Measurements from ENCODE around the gene FKBP5. TPM values are rescaled to one million over a fixed set of nuclear protein-coding genes. Genes with fewer than 3 reads are reported as not detected.
"Not testable (repeated sequence)": the region's sequence is repeated elsewhere in the genome, so short reads cannot be mapped to it uniquely, and the experiment has no call there.

FKBP5 gene
- total RNA-seq, 1 experiment from 2014 or later: 14.3 TPM

GRCh38 chr6:35707714-35708407 lies 19.1 kb upstream of the FKBP5 start:
- no peak for DNase-seq
- no peaks in the 10 kb centered on the region for H3K9me3 Mint-ChIP-seq (ENCODE audit: low read depth, unreplicated experiment)
- intact Hi-C loops (cut with micrococcal nuclease; ENCODE audit: unreplicated experiment): no loop called here

GRCh38 chr6:35706468-35706867 lies 17.8 kb upstream of the FKBP5 start:
- BruUV-seq (replicated peaks): no TSS peak
- no peak for TF ChIP-seq CTCF (IDR thresholded peaks at IDR 0.05; ENCODE audit: unreplicated experiment)
- CTCF ChIA-PET: no interaction called here
- intact Hi-C loops (cut with micrococcal nuclease; ENCODE audit: unreplicated experiment): no loop called here
- Mint-ChIP-seq H3K36me3 (ENCODE audit: insufficient read depth, unreplicated experiment) (no peaks in the 10 kb centered on the region), H3K4me1 (ENCODE audit: low read depth, unreplicated experiment) (peaks cover 11% of the 10 kb centered on the region), H3K27ac (ENCODE audit: unreplicated experiment) (no peak overlapping the region), H3K9me3 (ENCODE audit: low read depth, unreplicated experiment) (no peaks in the 10 kb centered on the region), H3K27me3 (ENCODE audit: unreplicated experiment) (no peaks in the 10 kb centered on the region), H3K4me3 (ENCODE audit: low read depth, unreplicated experiment) (no peak overlapping the region)
- DNase-seq: no peak

More at GRCh38 chr6:35707714-35708407, 19.1 kb upstream of the FKBP5 start:
- no peak overlapping the region for H3K4me3 Mint-ChIP-seq (ENCODE audit: low read depth, unreplicated experiment)
- TF ChIP-seq CTCF (IDR thresholded peaks at IDR 0.05; ENCODE audit: unreplicated experiment): no peak
- CTCF ChIA-PET: interaction anchor here (0.6 kb wide), 1 partner anchor 131 kb away, joined by 4 read pairs; no protein-coding TSS in a partner anchor
- no peaks in the 10 kb centered on the region for H3K27me3 Mint-ChIP-seq (ENCODE audit: unreplicated experiment)
- no peak overlapping the region for H3K27ac Mint-ChIP-seq (ENCODE audit: unreplicated experiment)
- H3K4me1 Mint-ChIP-seq (ENCODE audit: low read depth, unreplicated experiment): peaks cover 11% of the 10 kb centered on the region
- no TSS peak for BruUV-seq (replicated peaks)
- H3K36me3 Mint-ChIP-seq (ENCODE audit: insufficient read depth, unreplicated experiment): no peaks in the 10 kb centered on the region

- H3K4me3 Mint-ChIP-seq (ENCODE audit: low read depth, unreplicated experiment): no peak overlapping the region
- no peak overlapping the region for H3K27ac Mint-ChIP-seq (ENCODE audit: unreplicated experiment)
- no peaks in the 10 kb centered on the region for H3K27me3 Mint-ChIP-seq (ENCODE audit: unreplicated experiment)
- no peaks in the 10 kb centered on the region for H3K9me3 Mint-ChIP-seq (ENCODE audit: low read depth, unreplicated experiment)
- BruUV-seq (replicated peaks): no TSS peak
- H3K36me3 Mint-ChIP-seq (ENCODE audit: insufficient read depth, unreplicated experiment): no peaks in the 10 kb centered on the region
- intact Hi-C loops (cut with micrococcal nuclease; ENCODE audit: unreplicated experiment): no loop called here
- no peaks in the 10 kb centered on the region for H3K4me1 Mint-ChIP-seq (ENCODE audit: low read depth, unreplicated experiment)
- TF ChIP-seq CTCF (IDR thresholded peaks at IDR 0.05; ENCODE audit: unreplicated experiment): no peak
- DNase-seq: no peak
- CTCF ChIA-PET: interaction anchor here (0.6 kb wide), 2 partner anchors 11 to 16 kb away, joined by 3 read pairs; no protein-coding TSS in a partner anchor
Measured at GRCh38 chr6:35703554-35703953, 14.8 kb upstream of the FKBP5 start.

- TF ChIP-seq CTCF (IDR thresholded peaks at IDR 0.05; ENCODE audit: unreplicated experiment): no peak
- CTCF ChIA-PET: no interaction called here
Measured at GRCh38 chr6:35698858-35699257, 10.1 kb upstream of the FKBP5 start.

GRCh38 chr6:35698430-35698829 lies 9.7 kb upstream of the FKBP5 start:
- H3K4me3 Mint-ChIP-seq (ENCODE audit: low read depth, unreplicated experiment); H3K4me1 Mint-ChIP-seq (ENCODE audit: low read depth, unreplicated experiment); CTCF ChIA-PET; H3K27ac Mint-ChIP-seq (ENCODE audit: unreplicated experiment); H3K27me3 Mint-ChIP-seq (ENCODE audit: unreplicated experiment); H3K36me3 Mint-ChIP-seq (ENCODE audit: insufficient read depth, unreplicated experiment); H3K9me3 Mint-ChIP-seq (ENCODE audit: low read depth, unreplicated experiment); intact Hi-C loops (cut with micrococcal nuclease; ENCODE audit: unreplicated experiment); DNase-seq; BruUV-seq (replicated peaks): not testable (repeated sequence)

More at GRCh38 chr6:35698858-35699257, 10.1 kb upstream of the FKBP5 start:
- Mint-ChIP-seq H3K27ac (ENCODE audit: unreplicated experiment) (no peak overlapping the region), H3K27me3 (ENCODE audit: unreplicated experiment) (no peaks in the 10 kb centered on the region), H3K4me1 (ENCODE audit: low read depth, unreplicated experiment) (no peaks in the 10 kb centered on the region), H3K4me3 (ENCODE audit: low read depth, unreplicated experiment) (no peak overlapping the region), H3K36me3 (ENCODE audit: insufficient read depth, unreplicated experiment) (no peaks in the 10 kb centered on the region), H3K9me3 (ENCODE audit: low read depth, unreplicated experiment) (no peaks in the 10 kb centered on the region)
- intact Hi-C loops (cut with micrococcal nuclease; ENCODE audit: unreplicated experiment): no loop called here
- no TSS peak for BruUV-seq (replicated peaks)
- no peak for DNase-seq
